Testis (tissue), 2 donors: ENCODE measurements around the gene RPTOR.

ENCODE experiments used
- POLR2A ChIP-seq: fragments of 450-650 bp; IDR thresholded peaks from one replicate; pipeline ENCODE4 v1.6.1; 2017; ENCODE audit warnings: antibody characterized with exemption, mild to moderate bottlenecking, moderate library complexity
- TF ChIP-seq, protein P1 (sequence below), 3 experiments: fragments of 450-650 bp in 2 of 3; fragments of 200-600 bp in 1 of 3; sonication (generic) in 1 of 3; IDR thresholded peaks; one replicate each; pipeline ENCODE4 v1.5.1; 2016 to 2019; ENCODE audit warnings: antibody characterized with exemption in 3 of 3, mild to moderate bottlenecking in 2 of 3, moderate library complexity in 1 of 3

- TF ChIP-seq POLR2A = no peak
- TF ChIP-seq, protein P1, sequence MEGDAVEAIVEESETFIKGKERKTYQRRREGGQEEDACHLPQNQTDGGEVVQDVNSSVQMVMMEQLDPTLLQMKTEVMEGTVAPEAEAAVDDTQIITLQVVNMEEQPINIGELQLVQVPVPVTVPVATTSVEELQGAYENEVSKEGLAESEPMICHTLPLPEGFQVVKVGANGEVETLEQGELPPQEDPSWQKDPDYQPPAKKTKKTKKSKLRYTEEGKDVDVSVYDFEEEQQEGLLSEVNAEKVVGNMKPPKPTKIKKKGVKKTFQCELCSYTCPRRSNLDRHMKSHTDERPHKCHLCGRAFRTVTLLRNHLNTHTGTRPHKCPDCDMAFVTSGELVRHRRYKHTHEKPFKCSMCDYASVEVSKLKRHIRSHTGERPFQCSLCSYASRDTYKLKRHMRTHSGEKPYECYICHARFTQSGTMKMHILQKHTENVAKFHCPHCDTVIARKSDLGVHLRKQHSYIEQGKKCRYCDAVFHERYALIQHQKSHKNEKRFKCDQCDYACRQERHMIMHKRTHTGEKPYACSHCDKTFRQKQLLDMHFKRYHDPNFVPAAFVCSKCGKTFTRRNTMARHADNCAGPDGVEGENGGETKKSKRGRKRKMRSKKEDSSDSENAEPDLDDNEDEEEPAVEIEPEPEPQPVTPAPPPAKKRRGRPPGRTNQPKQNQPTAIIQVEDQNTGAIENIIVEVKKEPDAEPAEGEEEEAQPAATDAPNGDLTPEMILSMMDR (IDR thresholded peaks at IDR 0.05) = no peak
Measured at GRCh38 chr17:80871341-80871740, 326.7 kb downstream of the RPTOR start.
